GM10847 (cell line): ENCODE measurements around the gene ABCB7.

ENCODE experiments used
- POLR2A ChIP-seq: IDR thresholded peaks from 2 replicates; pipeline ENCODE4 v1.6.1; 2011; ENCODE audit not compliant: insufficient read length; ENCODE audit errors: extremely low read depth

ABCB7 gene

GRCh38 chrX:75106772-75107171 lies 49.3 kb downstream of the ABCB7 start:
- no peak for TF ChIP-seq POLR2A

GRCh38 chrX:75096331-75096730 lies 59.8 kb downstream of the ABCB7 start:
- TF ChIP-seq POLR2A, result no peak

- TF ChIP-seq POLR2A, result no peak
Measured at GRCh38 chrX:75086731-75087195, 69.3 kb downstream of the ABCB7 start.

GRCh38 chrX:75084757-75085156 lies 71.3 kb downstream of the ABCB7 start:
- TF ChIP-seq POLR2A, result no peak

- no peak for TF ChIP-seq POLR2A
Measured at GRCh38 chrX:75076429-75076828, 79.7 kb downstream of the ABCB7 start.

- TF ChIP-seq POLR2A, result no peak
Measured at GRCh38 chrX:75074475-75074874, 81.6 kb downstream of the ABCB7 start.

- TF ChIP-seq POLR2A, result no peak
Measured at GRCh38 chrX:75071334-75071733, 84.7 kb downstream of the ABCB7 start.

- TF ChIP-seq POLR2A, result no peak
Measured at GRCh38 chrX:75067931-75068330, 88.2 kb downstream of the ABCB7 start.

GRCh38 chrX:75061701-75062100 lies 94.4 kb downstream of the ABCB7 start:
- no peak for TF ChIP-seq POLR2A

GRCh38 chrX:75051047-75051446 lies 105.0 kb downstream of the ABCB7 start:
- TF ChIP-seq POLR2A, result no peak

GRCh38 chrX:75045369-75045768 lies 110.7 kb downstream of the ABCB7 start:
- TF ChIP-seq POLR2A, result no peak

- TF ChIP-seq POLR2A, result no peak
Measured at GRCh38 chrX:75038925-75039324, 117.2 kb downstream of the ABCB7 start.
